ENCODE data around the gene PLCH2.

Gene PLCH2

GRCh38 chr1:2529784-2530512 is 53.9 kb downstream of the PLCH2 start, which contains the start of gene HES5:
Gene HES5 (minus strand): TSS chr1:2530263. CDS start chr1:2530164, 99 bp downstream.
- peaks cover 13% of the 10 kb centered on the region for H3K4me1 ChIP-seq (ENCODE audit: low read depth, poor library complexity, severe bottlenecking)
- H3K27me3 ChIP-seq (ENCODE audit: insufficient read depth, low read depth): peaks cover 74% of the 10 kb centered on the region
- no peak within 1 kb of the TSS for H3K27ac ChIP-seq
- no peak within 1 kb of the TSS for H3K4me2 ChIP-seq
- no peak within 1 kb of the TSS for H3K4me3 ChIP-seq (IDR thresholded peaks at IDR 0.05; ENCODE audit: insufficient read depth, low read depth, low read length)
- no peaks in the 10 kb centered on the region for H3K36me3 ChIP-seq (ENCODE audit: insufficient read depth)
- no peaks in the 10 kb centered on the region for H4K20me1 ChIP-seq (ENCODE audit: insufficient read depth)
- no peak for TF ChIP-seq CTCF (conservative IDR thresholded peaks at IDR 0.05; ENCODE audit: low read depth, low read length)
- H3K9ac ChIP-seq: no peak within 1 kb of the TSS
- H2AFZ ChIP-seq (ENCODE audit: low read depth): no peak within 1 kb of the TSS
- H3K79me2 ChIP-seq (ENCODE audit: insufficient read depth, low read depth): peaks cover 10% of the 10 kb centered on the region

GRCh38 chr1:2530513-2531361 is 54.6 kb downstream of the PLCH2 start:
- peaks cover 9% of the 10 kb centered on the region for H3K4me1 ChIP-seq (ENCODE audit: low read depth, poor library complexity, severe bottlenecking)
- no peak overlapping the region for H3K4me2 ChIP-seq
- peaks cover 2% of the 10 kb centered on the region for H3K79me2 ChIP-seq (ENCODE audit: insufficient read depth, low read depth)
- no peak overlapping the region for H2AFZ ChIP-seq (ENCODE audit: low read depth)
- H3K4me3 ChIP-seq (IDR thresholded peaks at IDR 0.05; ENCODE audit: insufficient read depth, low read depth, low read length): no peak overlapping the region
- no peak for TF ChIP-seq CTCF (conservative IDR thresholded peaks at IDR 0.05; ENCODE audit: low read depth, low read length)
- peaks cover 80% of the 10 kb centered on the region for H3K27me3 ChIP-seq (ENCODE audit: insufficient read depth, low read depth)
- H3K36me3 ChIP-seq (ENCODE audit: insufficient read depth): no peaks in the 10 kb centered on the region
- H3K27ac ChIP-seq: no peak overlapping the region
- no peak overlapping the region for H3K9ac ChIP-seq
- H4K20me1 ChIP-seq (ENCODE audit: insufficient read depth): no peaks in the 10 kb centered on the region

DNA sequence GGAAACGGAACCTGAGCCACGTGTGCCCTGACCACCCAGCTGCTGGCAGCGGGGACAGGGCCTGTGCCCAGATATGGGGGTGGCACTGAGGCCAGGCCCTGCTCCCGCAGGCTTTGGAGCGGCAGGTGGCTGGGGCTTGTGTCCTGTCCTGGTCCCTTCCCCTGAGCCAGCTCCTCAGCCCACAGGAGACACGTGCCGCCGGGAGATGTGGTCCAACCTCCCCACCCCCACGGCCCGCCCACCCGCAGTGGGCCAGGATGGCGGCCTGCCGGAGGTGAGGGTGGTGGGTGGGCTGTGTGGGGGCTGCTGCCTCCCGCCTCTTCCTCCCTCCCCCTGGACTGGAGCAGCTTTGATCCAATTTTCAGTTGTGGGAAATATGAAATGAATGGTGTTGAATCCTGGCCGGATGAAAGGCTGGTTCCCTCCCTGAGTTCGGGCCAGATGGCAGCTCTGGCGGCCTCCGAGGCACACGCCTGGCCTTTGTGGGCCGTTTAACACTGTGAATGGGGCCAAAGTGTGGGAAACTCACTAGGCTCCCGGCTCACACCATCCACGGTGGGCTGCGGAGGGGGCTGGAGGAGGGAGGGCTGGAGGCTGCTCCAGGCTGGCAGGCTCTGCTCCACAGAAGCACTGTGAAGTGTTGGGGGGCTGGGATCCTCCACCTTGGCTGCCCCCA is 56.5 kb downstream of the PLCH2 start:
- Histone ChIP-seq H3K36me3 (ENCODE audit: insufficient read depth) (no peaks in the 10 kb centered on the region), H2AFZ (ENCODE audit: low read depth) (no peak overlapping the region), H3K4me3 (IDR thresholded peaks at IDR 0.05; ENCODE audit: insufficient read depth, low read depth, low read length) (no peak overlapping the region), H3K27me3 (ENCODE audit: insufficient read depth, low read depth) (peaks cover 93% of the 10 kb centered on the region), H3K79me2 (ENCODE audit: insufficient read depth, low read depth) (no peaks in the 10 kb centered on the region), H3K9ac (no peak overlapping the region), H3K4me1 (ENCODE audit: low read depth, poor library complexity, severe bottlenecking) (no peaks in the 10 kb centered on the region), H3K27ac (no peak overlapping the region), H4K20me1 (ENCODE audit: insufficient read depth) (no peaks in the 10 kb centered on the region), H3K4me2 (no peak overlapping the region)
- TF ChIP-seq CTCF (conservative IDR thresholded peaks at IDR 0.05; ENCODE audit: low read depth, low read length): no peak

- Histone ChIP-seq H2AFZ (ENCODE audit: low read depth) (no peak overlapping the region), H3K27me3 (ENCODE audit: insufficient read depth, low read depth) (peaks cover 86% of the 10 kb centered on the region), H4K20me1 (ENCODE audit: insufficient read depth) (no peaks in the 10 kb centered on the region), H3K9ac (no peak overlapping the region), H3K4me3 (IDR thresholded peaks at IDR 0.05; ENCODE audit: insufficient read depth, low read depth, low read length) (no peak overlapping the region), H3K4me2 (no peak overlapping the region), H3K36me3 (ENCODE audit: insufficient read depth) (no peaks in the 10 kb centered on the region), H3K4me1 (ENCODE audit: low read depth, poor library complexity, severe bottlenecking) (no peaks in the 10 kb centered on the region), H3K79me2 (ENCODE audit: insufficient read depth, low read depth) (no peaks in the 10 kb centered on the region), H3K27ac (no peak overlapping the region)
- TF ChIP-seq CTCF (conservative IDR thresholded peaks at IDR 0.05; ENCODE audit: low read depth, low read length): no peak
Observed at GRCh38 chr1:2533365-2533764, 57.3 kb downstream of the PLCH2 start.

Measured in KMS-11 (cell line).